Measurements from ENCODE around the gene SPACDR.

DNA sequence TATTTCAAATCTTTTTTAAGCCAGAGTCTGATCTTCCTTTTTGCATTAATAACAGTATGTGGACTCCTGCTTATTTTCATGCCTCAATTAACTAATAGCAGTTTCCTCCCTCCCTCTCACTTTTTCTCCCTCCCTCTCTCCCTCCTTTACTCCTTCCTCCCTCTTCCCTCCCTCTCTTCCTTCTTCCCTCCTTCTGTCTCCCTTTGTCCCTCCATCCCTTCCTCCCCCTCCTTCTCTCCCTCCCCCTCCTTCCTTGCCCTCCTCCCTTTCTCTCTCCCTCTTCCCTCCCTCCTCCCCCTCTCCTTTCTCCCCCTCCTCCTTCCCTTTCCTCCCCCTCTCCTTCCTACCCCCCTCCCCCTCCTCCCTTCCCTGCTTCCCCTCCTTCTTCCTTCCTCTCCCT, 37.5 kb downstream of the SPACDR start:
- TF ChIP-seq EP300 (IDR thresholded peaks at IDR 0.05) = no peak
- TF ChIP-seq, protein P1, sequence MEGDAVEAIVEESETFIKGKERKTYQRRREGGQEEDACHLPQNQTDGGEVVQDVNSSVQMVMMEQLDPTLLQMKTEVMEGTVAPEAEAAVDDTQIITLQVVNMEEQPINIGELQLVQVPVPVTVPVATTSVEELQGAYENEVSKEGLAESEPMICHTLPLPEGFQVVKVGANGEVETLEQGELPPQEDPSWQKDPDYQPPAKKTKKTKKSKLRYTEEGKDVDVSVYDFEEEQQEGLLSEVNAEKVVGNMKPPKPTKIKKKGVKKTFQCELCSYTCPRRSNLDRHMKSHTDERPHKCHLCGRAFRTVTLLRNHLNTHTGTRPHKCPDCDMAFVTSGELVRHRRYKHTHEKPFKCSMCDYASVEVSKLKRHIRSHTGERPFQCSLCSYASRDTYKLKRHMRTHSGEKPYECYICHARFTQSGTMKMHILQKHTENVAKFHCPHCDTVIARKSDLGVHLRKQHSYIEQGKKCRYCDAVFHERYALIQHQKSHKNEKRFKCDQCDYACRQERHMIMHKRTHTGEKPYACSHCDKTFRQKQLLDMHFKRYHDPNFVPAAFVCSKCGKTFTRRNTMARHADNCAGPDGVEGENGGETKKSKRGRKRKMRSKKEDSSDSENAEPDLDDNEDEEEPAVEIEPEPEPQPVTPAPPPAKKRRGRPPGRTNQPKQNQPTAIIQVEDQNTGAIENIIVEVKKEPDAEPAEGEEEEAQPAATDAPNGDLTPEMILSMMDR (IDR thresholded peaks at IDR 0.05) = no peak

Measured in tibial nerve (tissue), 4 donors.